CD4-positive, alpha-beta T cell treated with Interleukin-6 at 100 ng/mL for 8 hours (primary cell): ENCODE measurements around the gene RAET1G.
"Not testable (repeated sequence)": the region's sequence is repeated elsewhere in the genome, so short reads cannot be mapped to it uniquely, and the experiment has no call there.

ENCODE experiments used
- DNase-seq: peaks from one replicate; pipeline ENCODE4 v3.0.0-alpha.2; 2020; ENCODE audit warnings: mixed read lengths, low spot score

The RAET1G gene

GRCh38 chr6:149913540-149914240, 9.2 kb downstream of the RAET1G start:
- DNase-seq, result no peak

GRCh38 chr6:149913085-149913484, 9.8 kb downstream of the RAET1G start:
- DNase-seq, result no peak

GRCh38 chr6:149912680-149913079, 10.2 kb downstream of the RAET1G start:
- DNase-seq, result not testable (repeated sequence)

DNA sequence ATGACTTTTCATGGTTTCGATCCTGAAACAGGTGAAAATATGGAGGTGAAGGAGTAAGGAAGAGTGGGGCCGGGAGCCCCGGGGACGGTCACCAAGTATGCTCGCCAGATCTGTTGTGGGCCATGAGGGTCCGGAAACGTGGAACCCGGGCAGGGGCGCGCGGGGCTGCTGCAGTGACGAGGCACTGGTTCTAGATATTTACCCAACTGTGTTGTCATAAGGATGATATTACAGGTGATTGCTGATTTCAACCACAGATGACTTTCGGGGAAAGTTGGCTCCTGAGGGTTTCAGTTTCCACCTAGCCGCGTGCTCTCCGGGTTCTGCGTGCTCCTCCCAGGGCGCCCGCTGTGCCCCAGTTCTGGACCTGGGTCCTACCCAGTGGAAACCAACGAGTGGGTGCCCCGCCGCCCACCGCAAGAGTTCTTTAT, 12.2 kb downstream of the RAET1G start:
- DNase-seq, result no peak

- DNase-seq, result no peak
These were observed 13.0 kb downstream of the RAET1G start for GRCh38 chr6:149909701-149910470.

- DNase-seq, result not testable (repeated sequence)
These were observed 14.4 kb downstream of the RAET1G start for GRCh38 chr6:149908480-149908879.

DNA sequence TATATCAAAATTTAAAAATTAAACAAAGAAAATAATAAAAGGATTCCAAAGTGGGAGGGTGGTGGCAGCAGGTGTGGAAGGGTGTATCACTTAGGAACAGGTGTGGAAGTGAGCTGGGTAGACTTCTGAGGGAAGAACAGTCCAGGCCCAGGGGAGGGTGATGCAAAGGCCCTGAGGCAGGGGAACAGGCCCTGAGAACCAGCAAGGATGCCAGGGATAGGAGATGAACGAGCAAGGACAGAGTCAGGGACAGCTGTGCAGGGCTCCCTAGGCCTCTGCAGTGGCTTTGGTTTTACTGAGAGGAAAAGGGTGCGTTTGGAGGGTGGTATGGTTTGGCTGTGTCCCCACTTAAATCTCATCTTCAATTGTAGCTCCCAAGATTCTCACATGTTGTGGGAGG, 15.6 kb downstream of the RAET1G start:
- no peak for DNase-seq

DNA sequence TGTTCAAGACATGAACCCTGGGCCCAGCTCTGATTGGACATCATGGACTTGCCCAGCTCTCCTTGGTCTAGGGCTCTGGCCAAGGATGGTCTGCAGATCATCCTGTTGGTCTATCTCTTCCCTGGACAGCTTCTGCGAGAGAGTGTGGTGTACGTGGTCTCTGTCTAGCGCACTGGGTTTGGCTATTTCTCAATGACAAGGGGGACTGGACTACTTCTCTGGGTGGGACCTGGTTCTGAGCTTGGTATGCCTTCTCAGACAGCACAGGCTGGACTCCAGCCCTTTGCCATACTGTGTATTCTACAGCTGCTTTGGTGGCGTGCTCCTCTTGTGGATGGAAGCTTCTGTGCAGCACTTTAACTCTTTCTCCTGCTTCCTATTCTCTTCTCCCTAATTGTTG, 16.5 kb downstream of the RAET1G start:
- DNase-seq, result no peak

DNA sequence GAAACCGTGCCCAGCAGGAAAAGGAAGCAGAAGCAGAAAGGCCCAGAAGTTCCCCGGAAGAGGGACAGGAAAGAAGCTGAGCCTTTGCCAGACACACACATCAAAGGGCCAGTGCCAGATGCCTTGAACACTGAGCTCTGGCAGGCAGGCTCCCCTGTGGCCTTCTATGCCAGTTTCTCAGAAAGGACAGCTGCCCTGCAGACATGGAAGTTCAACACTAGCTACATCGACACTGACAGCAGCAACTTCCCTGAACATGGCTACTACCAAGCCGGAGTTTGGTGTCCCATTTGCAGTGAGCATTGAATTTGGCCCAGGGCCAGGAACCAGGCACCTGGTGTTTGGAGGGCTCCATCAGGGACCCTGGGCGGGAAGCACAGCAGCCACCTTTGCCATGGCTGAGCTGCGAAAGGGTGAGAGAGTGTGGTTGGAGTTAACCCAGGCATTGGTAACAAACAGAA, 17.0 kb downstream of the RAET1G start:
- no peak for DNase-seq

DNA sequence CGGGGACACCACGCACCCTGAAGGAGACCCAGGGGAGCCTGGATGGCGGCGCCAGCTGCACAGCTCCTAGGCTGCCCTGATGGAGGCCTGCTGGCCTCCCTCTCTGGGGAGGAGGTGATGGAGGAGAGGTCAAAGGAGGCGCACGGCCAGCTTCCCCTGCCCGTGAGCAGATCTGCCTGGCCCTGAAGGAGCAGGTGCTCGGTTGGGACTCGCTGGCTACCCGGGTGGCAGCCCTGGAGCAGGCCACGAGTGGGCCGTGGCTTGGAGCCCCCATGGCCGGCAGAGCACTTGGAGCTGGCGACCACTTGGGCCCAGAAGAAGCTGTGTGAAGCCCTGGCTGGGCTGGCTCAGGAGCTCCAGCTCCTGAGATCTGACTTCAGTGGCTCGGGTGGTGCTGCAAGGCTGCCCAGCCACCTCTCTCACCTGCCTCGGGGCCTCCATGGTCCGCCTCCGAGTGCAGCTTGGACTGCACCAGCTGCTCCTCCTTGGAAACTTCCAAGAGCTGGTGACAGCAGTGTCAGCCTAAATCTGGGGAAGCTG, 17.5 kb downstream of the RAET1G start:
- no peak for DNase-seq

GRCh38 chr6:149904661-149905370, 18.1 kb downstream of the RAET1G start:
- no peak for DNase-seq

DNA sequence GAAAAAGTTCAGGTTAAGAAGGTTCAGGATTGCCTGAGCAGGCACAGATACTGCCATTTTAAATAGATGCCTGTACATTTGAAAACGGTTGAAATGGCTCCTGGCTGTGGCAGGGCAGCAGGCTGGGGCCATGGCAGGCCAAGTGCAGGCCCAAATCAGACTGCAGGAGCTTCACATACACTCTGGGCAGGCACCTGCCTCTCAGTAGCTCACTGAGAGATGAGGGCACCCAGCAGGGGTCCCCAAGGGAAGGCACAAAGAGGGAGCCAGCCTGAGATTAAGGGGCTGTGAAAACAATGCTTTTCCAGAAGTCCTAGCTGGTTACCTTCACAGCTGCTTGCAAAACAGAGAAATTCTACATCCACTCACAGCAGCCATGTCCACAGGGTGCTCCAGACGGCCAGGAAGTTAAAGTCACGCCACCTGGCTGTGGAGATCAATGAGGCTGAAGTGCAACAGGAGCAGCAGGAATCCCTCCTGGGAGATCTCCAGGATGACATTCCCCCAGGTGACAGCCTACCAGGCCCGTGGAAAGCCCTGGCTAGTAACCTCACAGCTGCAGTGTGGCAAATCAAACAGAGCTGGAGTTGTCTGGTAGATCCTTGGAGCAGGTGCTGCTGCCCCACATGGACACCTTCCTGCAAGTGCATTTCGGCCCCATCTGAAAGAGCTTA, 18.8 kb downstream of the RAET1G start:
- DNase-seq, result no peak

- no peak for DNase-seq
These were observed 21.3 kb downstream of the RAET1G start for GRCh38 chr6:149901444-149902140.

DNA sequence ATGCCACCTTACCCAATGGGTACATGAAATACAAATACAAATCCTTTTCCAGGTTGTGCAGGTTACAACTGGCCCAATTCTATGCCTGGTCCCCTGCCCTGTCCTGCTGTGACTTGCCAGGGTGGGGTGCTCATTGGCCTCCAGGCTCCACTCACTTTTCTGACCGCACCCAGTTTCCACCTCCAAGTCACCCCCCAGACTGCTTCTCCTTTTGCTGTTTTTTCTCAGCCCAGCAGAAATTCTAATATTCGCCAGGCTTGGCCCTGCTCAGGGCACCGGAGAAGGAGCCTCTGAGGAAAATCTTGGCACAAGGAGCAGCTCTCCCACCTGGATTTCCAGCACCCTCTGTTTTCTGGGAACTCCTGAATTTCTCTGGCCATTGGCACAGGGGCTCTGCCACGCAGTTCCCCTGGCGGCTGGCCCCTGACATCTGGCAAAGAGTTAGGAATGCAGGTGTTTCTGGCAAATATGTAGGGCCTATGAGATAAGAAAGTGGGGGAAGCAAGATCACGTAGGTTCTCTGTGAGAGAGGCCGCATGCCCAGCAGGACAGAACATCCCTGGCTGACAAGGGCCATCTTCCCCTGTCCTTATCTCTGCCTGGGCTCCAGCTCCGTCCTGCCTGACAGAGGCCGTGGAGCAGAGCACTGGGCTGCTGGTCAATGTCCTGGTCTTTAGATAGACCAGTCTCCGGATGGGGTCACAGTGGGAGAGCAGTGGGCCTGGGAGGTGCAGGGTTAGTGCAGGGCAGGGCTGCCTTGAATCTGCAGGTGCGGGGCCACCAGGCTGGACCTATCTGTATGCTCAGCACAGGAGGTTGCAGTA, 22.1 kb downstream of the RAET1G start:
- DNase-seq, result no peak

DNA sequence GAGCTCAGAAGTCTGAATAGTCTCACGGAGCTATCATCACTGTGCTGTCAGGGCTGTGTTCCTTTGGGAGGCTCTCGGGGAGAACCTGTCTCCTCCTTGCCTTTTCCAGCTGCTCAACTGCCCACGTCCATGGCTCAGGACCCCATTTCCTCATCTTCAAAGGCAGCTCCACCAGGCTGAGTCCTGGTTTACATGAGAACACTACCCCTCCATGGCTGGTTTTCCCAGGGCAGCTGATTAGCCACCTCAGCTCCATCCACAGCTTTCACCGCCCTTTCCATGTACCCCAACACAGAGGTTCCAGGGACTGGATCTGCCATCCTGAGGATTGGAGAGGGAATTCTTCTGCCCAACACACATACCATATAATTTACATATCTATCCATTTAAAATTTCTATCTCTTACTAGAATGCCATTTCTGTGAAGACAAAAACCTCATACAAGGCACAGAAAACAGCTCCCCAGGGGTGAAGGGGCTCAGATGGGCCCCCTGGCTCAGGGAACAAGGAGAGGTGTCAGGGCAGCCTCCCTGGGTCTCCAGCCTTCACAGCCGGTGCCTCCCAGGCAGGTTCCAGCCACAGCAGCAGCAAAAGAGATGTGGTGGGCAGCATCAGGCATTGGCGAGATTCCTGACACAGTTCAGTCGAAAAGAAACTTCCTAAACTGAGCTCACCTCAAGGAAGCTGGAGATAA, 22.8 kb downstream of the RAET1G start:
- DNase-seq, result no peak

DNA sequence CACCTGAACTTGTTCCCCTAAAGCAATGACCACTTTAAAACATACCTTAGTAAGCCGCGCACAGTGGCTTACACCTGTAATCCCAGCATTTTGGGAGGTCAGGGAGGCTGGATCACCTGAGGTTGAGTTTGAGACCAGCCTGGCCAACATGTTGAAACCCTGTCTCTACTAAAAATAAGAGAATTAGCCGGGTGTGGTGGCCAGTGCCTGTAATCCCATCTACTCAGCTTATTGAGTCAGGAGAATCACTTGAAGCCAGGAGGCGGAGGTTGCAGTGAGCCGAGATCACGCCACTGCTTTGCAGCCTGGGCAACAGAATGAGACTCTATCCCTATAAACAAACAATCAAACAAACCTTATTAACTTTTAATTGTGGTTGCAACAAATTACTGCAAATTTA, 23.4 kb downstream of the RAET1G start:
- no peak for DNase-seq

GRCh38 chr6:149898966-149899365, 24.0 kb downstream of the RAET1G start:
- DNase-seq, result no peak

DNA sequence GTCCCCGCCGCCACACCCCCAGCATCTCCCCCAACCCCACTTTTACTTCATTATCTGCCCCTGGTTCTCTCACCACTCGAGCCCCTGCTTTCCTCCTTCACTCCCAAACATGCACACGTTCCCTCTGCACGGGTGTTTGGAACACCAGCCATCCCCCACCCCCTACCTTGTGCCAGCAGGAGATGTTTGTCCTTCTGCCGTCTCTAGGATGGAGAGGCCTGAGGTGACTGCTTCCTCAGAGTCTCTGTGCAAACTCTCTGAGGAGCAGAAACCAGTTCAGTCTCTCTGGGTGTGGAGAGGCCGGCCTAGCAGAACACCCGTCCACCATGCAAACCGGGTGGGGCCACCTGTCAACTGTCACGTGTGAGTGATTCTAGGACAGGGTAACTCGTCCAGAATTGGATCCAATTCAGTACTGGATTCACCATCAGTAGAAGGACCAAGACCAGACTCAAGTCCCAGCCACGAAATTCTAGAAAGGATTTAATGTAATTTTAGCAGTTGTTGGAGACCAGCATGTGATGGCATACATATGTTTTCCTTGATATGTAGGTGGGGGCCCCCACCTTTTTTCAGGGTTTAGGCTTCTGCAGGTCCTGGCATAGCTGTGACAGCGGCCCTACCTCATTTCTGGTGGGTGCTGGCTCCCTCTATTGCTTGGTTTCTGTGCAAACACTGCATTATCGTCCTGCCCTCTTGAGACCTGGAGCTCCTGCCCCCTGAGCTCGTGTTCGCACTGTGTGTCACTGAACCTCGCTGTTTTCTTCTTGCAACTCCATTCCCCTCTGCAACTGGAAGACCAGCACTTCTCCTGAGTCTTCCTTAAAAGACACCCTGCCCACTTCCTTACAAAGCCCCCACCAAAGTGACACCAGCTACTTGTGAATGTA, 24.8 kb downstream of the RAET1G start, which contains the start of gene RAET1E:
RAET1E (minus strand) TSS at position 259 of the 890 bp plus-strand sequence. CDS start 7,212 bp downstream, outside the sequence.
- DNase-seq, result no peak
